Sigmoid colon (tissue), 7 donors: ENCODE data around the gene GJD3. TPM values are rescaled to one million over a fixed set of nuclear protein-coding genes. Genes with fewer than 3 reads are reported as not detected.
"Not testable (repeated sequence)": the region's sequence is repeated elsewhere in the genome, so short reads cannot be mapped to it uniquely, and the experiment has no call there.

Experiments used
- DNase-seq: peaks from one replicate; pipeline ENCODE4 v3.0.0-alpha.2; 2019
- H3K27ac ChIP-seq, 4 donors: fragments of 200-600 bp; sonication (generic); one replicate each; pipeline ENCODE4 v1.5.1; 2016 to 2019; ENCODE audit warnings: mild to moderate bottlenecking in 1 of 4
- H3K27me3 ChIP-seq, 3 donors: fragments of 200-600 bp; sonication (generic); one replicate each; pipeline ENCODE4 v1.5.1; 2019; ENCODE audit warnings: mild to moderate bottlenecking in 1 of 3
- H3K36me3 ChIP-seq, 4 donors: fragments of 200-600 bp; sonication (generic); one replicate each; pipeline ENCODE4 v1.5.1; 2016 to 2019
- H3K4me1 ChIP-seq, 4 donors: fragments of 200-600 bp; sonication (generic); one replicate each; pipeline ENCODE4 v1.5.1; 2017 to 2019
- H3K4me3 ChIP-seq, 4 donors: fragments of 200-600 bp; sonication (generic); one replicate each; pipeline ENCODE4 v1.5.1; 2017 to 2019; ENCODE audit warnings: mild to moderate bottlenecking in 2 of 4, moderate library complexity in 1 of 4
- H3K9me3 ChIP-seq, 4 donors: fragments of 200-600 bp in 3 of 4; sonication (generic) in 3 of 4; one replicate each; pipeline versions ENCODE4 v1.5.1 to v1.6.1; 2013 to 2019
- CTCF ChIP-seq, 4 experiments: fragments of 450-650 bp in 3 of 4; fragments of 200-600 bp in 1 of 4; IDR thresholded peaks; one replicate each; pipeline ENCODE4 v1.5.1; 2016 to 2019; ENCODE audit warnings: antibody characterized with exemption in 4 of 4, mild to moderate bottlenecking in 3 of 4, moderate library complexity in 2 of 4
- EP300 ChIP-seq, 4 donors: sonication (generic); formaldehyde crosslinking; IDR thresholded peaks; one replicate each; pipeline ENCODE4 v1.6.1; 2017; ENCODE audit warnings: antibody characterized with exemption in 4 of 4
- POLR2A ChIP-seq, 2 donors: fragments of 450-650 bp; IDR thresholded peaks; one replicate each; pipeline ENCODE4 v1.6.1; 2016; ENCODE audit warnings: antibody characterized with exemption in 2 of 2, mild to moderate bottlenecking in 2 of 2, moderate library complexity in 2 of 2
- POLR2AphosphoS5 ChIP-seq, 4 donors: sonication (generic); formaldehyde crosslinking; IDR thresholded peaks; one replicate each; pipeline ENCODE4 v1.6.1; 2017; ENCODE audit warnings: antibody characterized with exemption in 4 of 4
- WGBS, 2 donors: extraction: QIAGEN DNeasy Blood & Tissue Kit; methylation state at CpG; one replicate each; pipeline ENCODE4 v1.1.7; 2013; 5-methylcytosine and 5-hydroxymethylcytosine counted together
- intact Hi-C: fragments of 100-400 bp; cut with DNase I; formaldehyde crosslinking; loops from one replicate; pipeline ENCODE4 v1.15.1; 2023
- polyA plus RNA-seq, 3 donors: library from polyadenylated mRNA; stranded (reverse); fragments of 200-250 nt; gene quantifications; one replicate each; pipeline ENCODE4 v1.2.3, GENCODE V29; 2013
- total RNA-seq, 4 donors: library from RNA; depleted of rRNA; stranded (reverse); fragments of >200 nt; gene quantifications; one replicate each; pipeline ENCODE4 v1.1.0, GENCODE V29; 2016
- donor health status: healthy with polysubstance abuse.
- donor health status: Bipolar disorder and iron deficiency.
- donor health status: healthy.

Gene GJD3
- total and polyA plus RNA-seq, 7 donors: 0.49 to 2.1 (median 0.64) TPM; not detected in 4

- intact Hi-C loops: no loop called here
- no peaks in the 10 kb centered on the region for H3K4me1 ChIP-seq
- TF ChIP-seq CTCF (IDR thresholded peaks at IDR 0.05) (no peak), POLR2AphosphoS5 (IDR thresholded peaks at IDR 0.05) (no peak), POLR2A (IDR thresholded peaks at IDR 0.05) (no peak), EP300 (IDR thresholded peaks at IDR 0.05) (no peak)
- no peak for DNase-seq
- no peaks in the 10 kb centered on the region for H3K27me3 ChIP-seq
- no peaks in the 10 kb centered on the region for H3K9me3 ChIP-seq
- H3K4me3 ChIP-seq: no peak overlapping the region
- 92% methylated on average over 4 of the region's 4 CpGs for WGBS, 2 donors
- H3K27ac ChIP-seq: no peak overlapping the region
- H3K36me3 ChIP-seq: no peaks in the 10 kb centered on the region
Measured at GRCh38 chr17:40382251-40382650, 17.7 kb upstream of the GJD3 start.

GRCh38 chr17:40378966-40379365 lies 14.4 kb upstream of the GJD3 start:
- no peaks in the 10 kb centered on the region for H3K36me3 ChIP-seq
- 91 to 95% methylated on average over 7 of the region's 7 CpGs for WGBS, 2 donors
- intact Hi-C loops: no loop called here
- no peaks in the 10 kb centered on the region for H3K9me3 ChIP-seq
- no peak for DNase-seq
- no peaks in the 10 kb centered on the region for H3K4me1 ChIP-seq
- H3K27me3 ChIP-seq: no peaks in the 10 kb centered on the region
- no peak overlapping the region for H3K4me3 ChIP-seq
- no peak overlapping the region for H3K27ac ChIP-seq
- TF ChIP-seq POLR2AphosphoS5 (IDR thresholded peaks at IDR 0.05): no peak
- TF ChIP-seq EP300 (IDR thresholded peaks at IDR 0.05): no peak

- DNase-seq: no peak
- 77 to 90% methylated on average over 13 of the region's 13 CpGs for WGBS, 2 donors
- intact Hi-C loops: no loop called here
- TF ChIP-seq POLR2AphosphoS5 (IDR thresholded peaks at IDR 0.05) (no peak), CTCF (IDR thresholded peaks at IDR 0.05) (no peak), EP300 (IDR thresholded peaks at IDR 0.05) (no peak), POLR2A (IDR thresholded peaks at IDR 0.05) (no peak)
- Histone ChIP-seq H3K9me3 (no peaks in the 10 kb centered on the region), H3K4me1 (no peaks in the 10 kb centered on the region), H3K4me3 (no peak overlapping the region), H3K36me3 (no peaks in the 10 kb centered on the region), H3K27ac (no peak overlapping the region), H3K27me3 (no peaks in the 10 kb centered on the region)
Measured at GRCh38 chr17:40377832-40378231, 13.3 kb upstream of the GJD3 start.

- H3K9me3 ChIP-seq, H3K4me1 ChIP-seq, H3K36me3 ChIP-seq, H3K27me3 ChIP-seq, H3K4me3 ChIP-seq, H3K27ac ChIP-seq, intact Hi-C loops, DNase-seq: not testable (repeated sequence)
- WGBS, 2 donors: 85 to 87% methylated on average over 6 of the region's 6 CpGs
Measured at GRCh38 chr17:40376541-40376940, 12.0 kb upstream of the GJD3 start.

- H3K4me1 ChIP-seq, H3K36me3 ChIP-seq, H3K4me3 ChIP-seq, intact Hi-C loops, H3K9me3 ChIP-seq, DNase-seq, H3K27ac ChIP-seq, H3K27me3 ChIP-seq: not testable (repeated sequence)
- WGBS, 2 donors: 74 to 88% methylated on average over 21 of the region's 21 CpGs
Measured at GRCh38 chr17:40375786-40376185, 11.2 kb upstream of the GJD3 start.

- Histone ChIP-seq H3K27me3 (no peaks in the 10 kb centered on the region), H3K9me3 (no peaks in the 10 kb centered on the region), H3K36me3 (no peaks in the 10 kb centered on the region), H3K27ac (no peak overlapping the region), H3K4me3 (no peak overlapping the region), H3K4me1 (no peaks in the 10 kb centered on the region)
- intact Hi-C loops: no loop called here
- TF ChIP-seq CTCF (IDR thresholded peaks at IDR 0.05) (no peak), EP300 (IDR thresholded peaks at IDR 0.05) (no peak), POLR2AphosphoS5 (IDR thresholded peaks at IDR 0.05) (no peak), POLR2A (IDR thresholded peaks at IDR 0.05) (no peak)
- DNase-seq: no peak
- WGBS, 2 donors: 92% methylated on average over 14 of the region's 14 CpGs
Measured at GRCh38 chr17:40374821-40375498, 10.4 kb upstream of the GJD3 start.
